Umbilical cord (tissue), 2 donors: ENCODE results near the gene GNAL. TPM values are rescaled to one million over a fixed set of nuclear protein-coding genes. Genes with fewer than 3 reads are reported as not detected.
A peak's percentile ranks its signal among the peaks of the same experiment; 100 is the strongest.
"Not testable (repeated sequence)": the region's sequence is repeated elsewhere in the genome, so short reads cannot be mapped to it uniquely, and the experiment has no call there.

Experiments used
- DNase-seq: peaks from one replicate; pipeline ENCODE4 v3.0.0-alpha.2; 2015; ENCODE audit warnings: low spot score
- total RNA-seq: library from RNA; depleted of rRNA; stranded (reverse); fragments of >200 nt; gene quantifications from one replicate; pipeline ENCODE4 v1.2.3, GENCODE V29; 2014; ENCODE audit warnings: low replicate concordance; ENCODE audit not compliant: insufficient read depth

The GNAL gene
- 2.9 TPM for total RNA-seq

DNA sequence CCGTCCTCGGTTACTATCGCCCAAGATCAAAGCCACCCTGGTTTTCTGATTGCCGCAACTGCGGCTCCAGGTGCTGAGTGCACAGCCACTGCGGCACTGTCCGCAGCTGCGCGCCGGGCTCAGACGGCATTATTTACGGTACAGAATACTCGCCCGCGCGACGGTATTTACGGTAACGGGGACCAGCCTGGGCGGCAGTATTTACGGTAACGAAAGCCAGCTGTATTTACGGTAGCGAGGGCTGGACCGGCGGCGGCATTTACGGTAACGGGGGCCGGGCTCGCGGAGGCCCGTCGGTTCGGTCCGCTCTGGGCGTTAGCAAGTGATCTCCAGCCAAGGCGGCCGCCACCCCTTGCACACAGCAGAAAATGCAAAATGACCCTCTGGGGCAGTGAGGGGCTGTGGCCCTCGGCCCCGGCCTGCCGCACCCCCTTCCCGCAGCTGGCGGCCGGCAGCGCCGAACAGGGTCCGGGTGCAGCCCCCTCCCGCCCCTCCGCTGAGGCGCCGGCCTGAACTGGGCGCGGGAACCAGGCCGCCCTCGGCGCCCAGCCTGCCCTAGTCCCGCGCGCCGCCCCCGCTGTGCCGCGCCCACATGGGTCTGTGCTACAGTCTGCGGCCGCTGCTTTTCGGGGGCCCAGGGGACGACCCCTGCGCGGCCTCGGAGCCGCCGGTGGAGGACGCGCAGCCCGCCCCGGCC lies at the start of gene GNAL:
Gene GNAL (plus strand): TSS at position 293 of the 697 bp plus-strand sequence. CDS start 300 bp downstream, at position 593.
- DNase-seq, result peak; percentile 77

DNA sequence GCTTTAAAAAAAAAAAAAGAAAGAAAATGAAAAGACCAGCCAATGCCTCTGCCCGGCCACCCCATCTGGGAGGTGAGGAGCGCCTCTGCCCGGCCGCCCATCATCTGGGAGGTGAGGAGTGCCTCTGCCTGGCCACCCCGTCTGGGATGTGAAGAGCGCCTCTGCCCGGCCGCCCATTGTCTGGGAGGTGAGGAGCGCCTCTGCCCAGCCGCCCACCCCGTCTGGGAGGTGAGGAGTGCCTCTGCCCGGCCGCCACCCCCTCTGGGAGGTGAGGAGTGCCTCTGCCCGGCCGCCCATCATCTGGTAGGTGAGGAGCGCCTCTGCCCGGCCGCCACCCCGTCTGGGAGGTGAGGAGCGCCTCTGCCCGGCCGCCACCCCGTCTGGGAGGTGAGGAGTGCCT lies 41.8 kb upstream of the GNAL start:
- not testable (repeated sequence) for DNase-seq

DNA sequence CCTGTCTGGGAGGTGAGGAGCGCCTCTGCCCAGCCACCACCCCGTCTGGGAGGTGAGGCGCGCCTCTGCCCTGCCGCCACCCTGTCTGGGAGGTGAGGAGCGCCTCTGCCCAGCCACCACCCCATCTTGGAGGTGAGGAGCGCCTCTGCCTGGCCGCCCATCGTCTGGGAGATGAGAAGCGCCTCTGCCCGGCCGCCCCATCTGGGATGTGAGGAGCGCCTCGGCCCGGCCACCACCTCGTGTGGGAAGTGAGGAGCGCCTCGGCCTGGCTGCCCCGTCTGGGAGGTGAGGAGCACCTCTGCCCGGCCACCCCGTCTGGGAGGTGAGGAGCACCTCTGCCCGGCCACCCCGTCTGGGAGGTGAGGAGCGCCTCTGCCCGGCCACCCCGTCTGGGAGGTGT lies 41.3 kb upstream of the GNAL start:
- not testable (repeated sequence) for DNase-seq

DNA sequence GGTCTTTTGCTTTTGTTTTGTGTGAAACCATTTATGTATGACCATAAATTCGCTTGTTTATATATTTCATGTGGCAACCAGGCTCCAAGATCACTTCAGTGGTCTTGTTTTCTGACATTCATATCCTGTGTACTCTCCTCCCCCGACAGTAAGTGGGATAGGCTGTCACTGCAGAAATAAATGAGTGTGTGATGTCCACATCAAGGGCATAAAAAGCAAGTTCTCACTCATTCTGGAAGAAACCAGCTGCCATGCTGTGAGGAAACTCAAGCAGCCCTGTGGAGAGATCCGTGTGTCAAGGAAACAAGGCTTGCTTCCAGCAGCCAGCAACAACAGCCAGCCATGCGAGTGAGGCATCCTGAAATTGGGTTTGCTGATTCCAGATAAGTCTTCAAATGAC lies 39.2 kb upstream of the GNAL start:
- no peak for DNase-seq

- DNase-seq, result no peak
Observed at GRCh38 chr18:11651899-11652298, 37.2 kb upstream of the GNAL start.

DNA sequence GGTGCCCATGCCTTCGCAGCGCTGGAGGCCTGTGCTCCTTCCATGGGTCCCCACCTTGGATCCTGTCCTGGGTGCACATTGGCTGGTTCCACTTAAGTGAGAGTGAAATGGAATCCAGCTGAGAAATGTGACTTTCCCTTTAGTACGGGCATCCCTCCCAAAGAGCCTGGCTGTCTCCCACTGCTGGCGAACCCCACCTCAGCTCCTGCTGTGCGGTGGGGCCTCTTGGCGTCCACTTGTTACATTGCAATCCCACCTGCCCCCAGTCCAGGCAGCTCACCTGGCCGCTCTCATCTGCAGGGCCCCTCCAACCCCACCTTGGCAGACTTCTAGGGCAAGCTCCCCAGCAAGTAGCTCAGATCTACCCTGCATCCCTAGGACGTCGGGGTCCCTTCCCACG lies 35.5 kb upstream of the GNAL start:
- DNase-seq, result no peak

DNA sequence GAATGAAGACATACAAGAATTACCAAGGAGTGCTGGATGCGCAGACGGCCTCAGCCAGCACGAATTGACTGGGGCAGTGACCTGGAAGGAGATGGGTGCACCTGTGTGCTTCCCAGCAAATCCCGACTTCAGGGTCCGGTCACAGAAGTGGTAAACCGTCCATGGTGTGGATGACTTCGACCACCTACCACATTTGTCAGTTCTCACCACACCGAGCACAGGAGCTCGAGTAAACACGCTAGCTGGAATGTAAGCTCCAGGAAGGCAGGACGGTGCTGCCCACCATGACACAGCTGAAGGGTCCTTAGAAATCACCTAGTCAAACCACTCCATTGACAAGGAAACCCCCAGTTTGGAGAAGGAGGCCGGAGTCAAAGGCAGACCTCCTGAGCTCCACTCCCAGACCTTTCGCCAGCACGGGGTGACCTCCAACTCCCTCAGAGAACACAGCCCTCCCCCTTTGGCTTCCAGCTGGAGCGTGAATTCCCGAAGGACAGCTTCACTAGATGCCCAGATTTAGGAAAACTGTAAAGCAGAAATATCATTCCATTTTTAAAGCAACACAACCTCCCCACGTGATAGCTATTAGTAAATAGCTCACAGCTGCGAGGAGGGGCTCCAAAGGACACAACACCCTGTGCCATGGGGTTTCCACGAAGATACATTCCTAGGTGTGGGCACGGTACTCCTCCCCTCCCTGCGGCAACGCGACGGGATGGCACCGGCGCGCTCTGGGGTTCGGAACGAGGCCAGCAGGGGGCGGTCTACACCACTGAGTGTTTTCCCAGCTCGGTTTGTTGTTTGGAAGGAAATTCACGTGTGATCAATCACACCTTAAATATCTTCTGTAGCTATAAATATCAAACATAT lies 34.1 kb upstream of the GNAL start:
- peak; percentile 30 for DNase-seq

- DNase-seq, result peak; percentile 40
Observed at GRCh38 chr18:11655606-11655932, 33.5 kb upstream of the GNAL start.

GRCh38 chr18:11657152-11657551 lies 31.9 kb upstream of the GNAL start:
- DNase-seq, result no peak

- no peak for DNase-seq
Observed at GRCh38 chr18:11657554-11657953, 31.5 kb upstream of the GNAL start.

DNA sequence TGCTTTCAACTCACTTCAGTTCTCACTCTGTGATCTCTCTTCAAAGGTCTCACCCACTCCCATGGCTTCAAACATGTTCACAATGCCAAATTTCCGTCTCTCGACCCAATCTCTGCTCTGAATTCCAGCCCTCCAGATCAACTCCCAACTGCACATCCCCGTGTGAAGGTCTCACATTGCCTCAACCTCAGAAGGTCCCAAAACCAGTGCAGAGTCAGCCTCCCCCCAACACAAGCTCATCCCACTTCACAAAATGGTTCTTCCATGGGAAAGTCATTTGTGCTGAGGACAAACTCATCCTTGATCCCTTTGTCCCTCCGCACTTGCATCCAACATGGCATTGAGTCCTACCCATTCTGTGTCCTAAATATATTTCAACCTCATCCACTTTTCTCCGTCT lies 31.0 kb upstream of the GNAL start:
- DNase-seq, result no peak

DNA sequence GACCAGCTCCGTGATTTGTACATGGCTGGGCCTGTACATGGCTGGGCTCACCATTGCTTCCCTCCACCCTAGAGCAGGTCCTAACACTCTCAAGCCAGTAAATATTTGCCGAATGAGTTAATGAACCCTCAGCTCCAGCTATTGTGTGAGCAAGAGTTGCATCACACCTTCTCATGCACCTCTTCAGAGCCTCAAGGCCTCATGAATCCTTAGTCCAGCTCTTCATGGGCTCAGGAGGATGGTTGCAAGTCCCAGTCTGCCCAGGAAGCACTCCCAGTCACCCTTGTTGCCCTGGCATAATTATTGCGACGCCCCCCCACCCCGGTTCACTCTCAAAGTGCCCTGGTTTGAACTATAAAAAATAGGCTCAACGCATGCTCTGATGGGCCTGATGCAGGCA lies 30.1 kb upstream of the GNAL start:
- no peak for DNase-seq

- DNase-seq, result no peak
Observed at GRCh38 chr18:11660691-11661090, 28.4 kb upstream of the GNAL start.

- no peak for DNase-seq
Observed at GRCh38 chr18:11661430-11661829, 27.6 kb upstream of the GNAL start.

DNA sequence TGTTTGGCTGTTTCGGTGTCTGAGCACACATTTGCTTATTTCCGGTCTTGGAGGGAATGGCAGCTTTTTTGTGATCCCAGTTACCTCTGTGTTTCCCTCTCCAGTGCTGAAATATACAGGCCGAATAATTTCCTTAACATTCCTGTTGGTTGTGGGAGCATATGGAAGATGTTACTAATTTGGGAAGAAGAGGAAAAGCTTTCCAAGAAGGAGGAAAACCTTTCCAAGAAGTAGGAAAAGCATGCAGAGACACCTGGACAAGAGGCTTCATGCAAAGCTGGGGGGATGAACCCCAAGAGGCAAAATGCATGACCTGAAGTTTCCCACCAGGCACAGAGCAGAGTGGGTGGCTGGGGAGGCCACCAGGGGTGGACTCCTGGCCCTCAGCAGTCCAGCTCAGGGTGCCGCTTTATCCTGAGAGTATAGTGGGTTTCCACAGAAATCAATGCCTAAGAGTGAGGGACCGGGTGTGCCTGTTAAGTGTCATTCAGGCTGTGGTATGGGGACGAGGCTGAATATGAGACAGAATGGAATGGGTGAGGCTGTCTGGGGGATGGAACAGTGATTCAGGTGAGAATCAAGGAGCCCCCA lies 25.5 kb upstream of the GNAL start:
- no peak for DNase-seq

- DNase-seq, result no peak
Observed at GRCh38 chr18:11664286-11664685, 24.8 kb upstream of the GNAL start.

DNA sequence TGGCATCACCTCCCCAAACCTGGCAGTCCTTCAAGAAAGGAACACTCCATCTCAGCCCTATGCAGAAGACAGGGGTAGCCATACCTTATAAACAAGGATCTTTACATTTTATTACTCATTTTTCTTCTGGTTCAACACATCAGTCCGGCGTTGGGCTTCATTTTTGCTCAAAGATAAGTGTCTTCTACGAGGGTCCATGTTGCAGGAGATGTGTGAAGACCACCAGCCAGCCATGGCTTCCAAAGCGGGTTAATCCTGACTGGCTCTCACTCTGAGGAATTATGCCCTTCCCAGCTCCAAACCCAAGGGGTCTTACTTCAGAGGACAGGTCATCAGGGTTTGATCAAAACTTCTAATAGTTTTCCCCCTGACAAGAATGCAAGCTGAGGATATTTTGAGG lies 23.9 kb upstream of the GNAL start:
- no peak for DNase-seq

- DNase-seq, result no peak
Observed at GRCh38 chr18:11665587-11665986, 23.5 kb upstream of the GNAL start.

GRCh38 chr18:11666176-11666575 lies 22.9 kb upstream of the GNAL start:
- DNase-seq, result no peak

- no peak for DNase-seq
Observed at GRCh38 chr18:11666831-11667230, 22.2 kb upstream of the GNAL start.

DNA sequence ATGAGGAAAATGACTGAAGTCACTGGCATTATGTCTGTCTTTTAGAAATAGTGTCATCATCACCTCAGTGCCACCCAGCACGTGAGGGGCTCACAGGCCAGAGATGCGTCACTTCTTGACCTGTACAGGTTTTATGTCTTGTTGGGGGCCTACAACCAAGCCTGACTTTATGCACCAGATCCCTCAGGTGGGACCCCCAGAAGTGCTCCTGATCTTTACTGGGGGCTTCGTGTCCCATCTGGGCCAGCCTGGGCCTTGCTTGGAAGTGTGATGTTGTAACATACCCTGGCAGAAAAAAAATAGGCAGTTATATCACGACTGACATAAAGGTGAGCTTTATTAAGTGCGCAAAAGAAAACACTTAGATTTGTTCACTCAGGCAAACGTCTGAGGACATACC lies 21.5 kb upstream of the GNAL start:
- no peak for DNase-seq

- DNase-seq, result no peak
Observed at GRCh38 chr18:11668441-11669169, 20.5 kb upstream of the GNAL start.
